NCI-H345 treated with DMSO at 0.1 percent for 48 hours (cell line): ENCODE results near the gene ANKRD13D.
"Not testable (repeated sequence)": the region's sequence is repeated elsewhere in the genome, so short reads cannot be mapped to it uniquely, and the experiment has no call there.

Experiments used
- DNase-seq: peaks from one replicate; lab custom pipeline; 2025; ENCODE audit not compliant: unreplicated experiment; lab: John Stamatoyannopoulos, UW

Gene ANKRD13D

GRCh38 chr11:67289226-67289650 lies at the start of gene ANKRD13D:
ANKRD13D (plus strand) TSS chr11:67289303; CDS start chr11:67289461, 158 bp downstream.
- DNase-seq = peak; percentile 46

GRCh38 chr11:67239783-67240575 lies 49.1 kb upstream of the ANKRD13D start:
- peak; percentile 97 for DNase-seq

GRCh38 chr11:67240576-67241389 lies 48.3 kb upstream of the ANKRD13D start:
- DNase-seq = no peak

GRCh38 chr11:67242548-67242947 lies 46.6 kb upstream of the ANKRD13D start:
- no peak for DNase-seq

- no peak for DNase-seq
Measured at GRCh38 chr11:67243051-67243450, 46.1 kb upstream of the ANKRD13D start.

- DNase-seq = no peak
Measured at GRCh38 chr11:67245046-67245445, 44.1 kb upstream of the ANKRD13D start.

GRCh38 chr11:67247946-67248550 lies 41.1 kb upstream of the ANKRD13D start:
- DNase-seq = no peak

- no peak for DNase-seq
Measured at GRCh38 chr11:67248653-67249052, 40.5 kb upstream of the ANKRD13D start.

- no peak for DNase-seq
Measured at GRCh38 chr11:67250059-67251043, 38.8 kb upstream of the ANKRD13D start.

- DNase-seq = no peak
Measured at GRCh38 chr11:67251841-67252240, 37.3 kb upstream of the ANKRD13D start.

- DNase-seq = no peak
Measured at GRCh38 chr11:67252831-67253239, 36.3 kb upstream of the ANKRD13D start.

GRCh38 chr11:67253872-67254624 lies 35.1 kb upstream of the ANKRD13D start:
- no peak for DNase-seq

GRCh38 chr11:67254798-67255197 lies 34.3 kb upstream of the ANKRD13D start:
- DNase-seq = no peak

GRCh38 chr11:67255353-67255752 lies 33.8 kb upstream of the ANKRD13D start:
- no peak for DNase-seq

GRCh38 chr11:67255864-67256263 lies 33.2 kb upstream of the ANKRD13D start:
- no peak for DNase-seq

- no peak for DNase-seq
Measured at GRCh38 chr11:67256477-67257135, 32.5 kb upstream of the ANKRD13D start.

GRCh38 chr11:67260406-67260805 lies 28.7 kb upstream of the ANKRD13D start:
- no peak for DNase-seq

- DNase-seq = not testable (repeated sequence)
Measured at GRCh38 chr11:67260885-67261639, 28.0 kb upstream of the ANKRD13D start.

- no peak for DNase-seq
Measured at GRCh38 chr11:67261640-67261945, 27.5 kb upstream of the ANKRD13D start.
